ENCODE measurements around the gene CEMIP. TPM values are rescaled to one million over a fixed set of nuclear protein-coding genes. Genes with fewer than 3 reads are reported as not detected.

The CEMIP gene
- total and polyA plus RNA-seq, 2 experiments from 2014 or later: 0.27 to 2.1 TPM

GRCh38 chr15:80990955-80991354 lies 211.8 kb downstream of the CEMIP start:
- Histone ChIP-seq H4K20me1 (replicated peaks; ENCODE audit: insufficient read depth) (peaks cover 15% of the 10 kb centered on the region), H3K4me2 (no peak overlapping the region), H3K9me2 (ENCODE audit: insufficient read depth) (no peaks in the 10 kb centered on the region), H2AFZ (no peak overlapping the region), H3K4me3 (no peak overlapping the region), H3K36me3 (ENCODE audit: insufficient read depth) (no peaks in the 10 kb centered on the region), H3F3A (replicated peaks; ENCODE audit: low read depth) (no peaks in the 10 kb centered on the region), H3K79me2 (replicated peaks; ENCODE audit: insufficient read depth) (peaks cover 35% of the 10 kb centered on the region), H3K4me1 (ENCODE audit: insufficient read depth) (peaks cover 31% of the 10 kb centered on the region), H3K27me3 (ENCODE audit: insufficient read depth) (no peaks in the 10 kb centered on the region), H3K27ac (ENCODE audit: low read depth) (no peak overlapping the region)
- DNase-seq (ENCODE audit: low spot score) (no peak), ATAC-seq (no peak)
- TF ChIP-seq ZNF331 (CRISPR knock-in tag; IDR thresholded peaks at IDR 0.05; ENCODE audit: low read depth): no peak
- no peak for TF ChIP-seq REST (IDR thresholded peaks at IDR 0.05; ENCODE audit: unreplicated experiment)
- no peak for TF ChIP-seq JUNB (IDR thresholded peaks at IDR 0.05; ENCODE audit: unreplicated experiment)
- TF ChIP-seq EZH2 (IDR thresholded peaks at IDR 0.05; ENCODE audit: low read depth, unreplicated experiment): no peak
- TF ChIP-seq CTCF (conservative IDR thresholded peaks at IDR 0.05; ENCODE audit: low read depth in 2 of 2): no peak
- TF ChIP-seq CREB1 (CRISPR knock-in tag; IDR thresholded peaks at IDR 0.05; ENCODE audit: low read depth): no peak
- TF ChIP-seq ZNF114 (CRISPR knock-in tag; IDR thresholded peaks at IDR 0.05): no peak
- TF ChIP-seq STAT1 (IDR thresholded peaks at IDR 0.05; ENCODE audit: unreplicated experiment): no peak
- TF ChIP-seq ETS1 (IDR thresholded peaks at IDR 0.05): no peak
- TF ChIP-seq ZNF462 (CRISPR knock-in tag; IDR thresholded peaks at IDR 0.05): no peak
- TF ChIP-seq EZH2phosphoT487 (IDR thresholded peaks at IDR 0.05; ENCODE audit: unreplicated experiment): no peak
- no peak for TF ChIP-seq NANOG (IDR thresholded peaks at IDR 0.05; ENCODE audit: borderline replicate concordance)
- no peak for TF ChIP-seq POLR2AphosphoS5 (IDR thresholded peaks at IDR 0.05; ENCODE audit: low read depth)
- Mint-ChIP-seq H3K36me3 (ENCODE audit: low read depth) (no peaks in the 10 kb centered on the region; the same call in 2 of the 3 replicates), H3K27ac (no peak overlapping the region), H3K4me1 (peaks cover 28% of the 10 kb centered on the region), H3K9me3 (no peaks in the 10 kb centered on the region), H3K27me3 (ENCODE audit: insufficient read depth, low read depth, poor library complexity) (peaks cover 5% of the 10 kb centered on the region), H3K4me3 (no peak overlapping the region)
